ES-I3 (cell line): ENCODE results near the gene VASP.

Source experiments
- H3K36me3 ChIP-seq: 2 replicates; pipeline ENCODE4 v1.6.1; 2013; ENCODE audit warnings: mild to moderate bottlenecking, low read length, control low read depth, moderate library complexity; ENCODE audit not compliant: insufficient read depth
- H3K4me1 ChIP-seq: 2 replicates; pipeline ENCODE4 v1.6.1; 2013; ENCODE audit warnings: mild to moderate bottlenecking, control low read depth, low read length; ENCODE audit not compliant: insufficient read depth
- H3K9ac ChIP-seq: 2 replicates; pipeline ENCODE4 v1.6.1; 2013; ENCODE audit warnings: low read depth, mild to moderate bottlenecking, low read length, moderate library complexity
- H3K9me3 ChIP-seq: 2 replicates; pipeline ENCODE4 v1.6.1; 2013; ENCODE audit warnings: mild to moderate bottlenecking, low read length, moderate library complexity; ENCODE audit not compliant: control insufficient read depth, insufficient read depth

The VASP gene

DNA sequence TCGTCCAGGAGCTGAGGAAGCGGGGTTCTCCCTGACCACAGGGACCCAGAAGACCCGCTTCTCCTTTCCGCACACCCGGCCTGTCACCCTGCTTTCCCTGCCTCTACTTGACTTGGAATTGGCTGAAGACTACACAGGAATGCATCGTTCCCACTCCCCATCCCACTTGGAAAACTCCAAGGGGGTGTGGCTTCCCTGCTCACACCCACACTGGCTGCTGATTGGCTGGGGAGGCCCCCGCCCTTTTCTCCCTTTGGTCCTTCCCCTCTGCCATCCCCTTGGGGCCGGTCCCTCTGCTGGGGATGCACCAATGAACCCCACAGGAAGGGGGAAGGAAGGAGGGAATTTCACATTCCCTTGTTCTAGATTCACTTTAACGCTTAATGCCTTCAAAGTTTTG is 18.9 kb downstream of the VASP start:
- H3K9me3 ChIP-seq, result no peaks in the 10 kb centered on the region
- peaks cover 15% of the 10 kb centered on the region for H3K36me3 ChIP-seq
- peaks cover 6% of the 10 kb centered on the region; the same call in 1 of the 2 replicates for H3K4me1 ChIP-seq
- H3K9ac ChIP-seq, result no peak overlapping the region

GRCh38 chr19:45526971-45527370 is 19.7 kb downstream of the VASP start:
- Histone ChIP-seq H3K36me3 (peaks cover 15% of the 10 kb centered on the region), H3K9me3 (peaks cover 2% of the 10 kb centered on the region; the same call in 1 of the 2 replicates), H3K4me1 (peaks cover 6% of the 10 kb centered on the region; the same call in 1 of the 2 replicates), H3K9ac (no peak overlapping the region)

- Histone ChIP-seq H3K4me1 (peaks cover 6% of the 10 kb centered on the region; the same call in 1 of the 2 replicates), H3K36me3 (peaks cover 15% of the 10 kb centered on the region), H3K9me3 (peaks cover 4% of the 10 kb centered on the region; the same call in 1 of the 2 replicates), H3K9ac (peak overlapping the region; percentile 45; the same call in 1 of the 2 replicates)
Observed at GRCh38 chr19:45527731-45528130, 20.5 kb downstream of the VASP start.

GRCh38 chr19:45528149-45528743 is 21.0 kb downstream of the VASP start:
- H3K9ac ChIP-seq, result peak overlapping the region; percentile 45; the same call in 1 of the 2 replicates

DNA sequence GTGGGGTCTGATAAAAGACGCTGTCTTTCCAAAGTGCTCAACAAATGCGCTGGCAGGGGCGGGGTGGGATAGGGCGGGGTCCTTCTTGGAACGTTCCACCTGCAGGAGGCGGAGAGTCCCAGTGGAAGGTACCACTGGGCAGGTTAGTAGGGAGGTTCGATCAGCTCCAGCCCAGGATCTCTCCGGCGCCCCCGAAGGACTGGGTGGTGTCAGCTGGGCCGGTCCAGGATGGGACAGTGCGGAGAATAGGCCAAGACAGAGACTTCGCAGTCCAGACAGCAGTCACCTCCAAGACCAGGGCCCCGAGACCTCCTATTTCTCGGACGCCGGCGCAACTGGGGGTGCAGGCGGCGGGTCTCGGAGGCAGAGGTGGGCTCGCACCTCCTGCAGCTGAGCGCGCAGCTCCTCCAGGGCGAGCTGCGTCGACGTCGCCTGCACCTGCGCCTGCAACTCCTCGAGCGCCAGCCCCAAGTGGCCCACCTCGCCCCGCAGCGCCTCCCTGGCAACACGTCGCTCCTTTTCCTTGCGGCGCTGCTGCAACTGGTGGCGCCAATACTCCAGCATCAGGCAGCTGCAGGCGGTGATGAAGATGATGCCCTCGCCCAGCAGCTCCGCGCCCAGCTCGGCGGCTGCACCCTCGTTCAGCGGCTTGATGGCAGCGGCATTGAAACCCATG is 21.6 kb downstream of the VASP start:
- H3K9me3 ChIP-seq, result peaks cover 4% of the 10 kb centered on the region; the same call in 1 of the 2 replicates
- peaks cover 6% of the 10 kb centered on the region; the same call in 1 of the 2 replicates for H3K4me1 ChIP-seq
- H3K9ac ChIP-seq, result peak overlapping the region; percentile 45; the same call in 1 of the 2 replicates
- peaks cover 14% of the 10 kb centered on the region for H3K36me3 ChIP-seq

More at GRCh38 chr19:45528149-45528743, 21.0 kb downstream of the VASP start:
- Histone ChIP-seq H3K4me1 (peaks cover 6% of the 10 kb centered on the region; the same call in 1 of the 2 replicates), H3K36me3 (peaks cover 15% of the 10 kb centered on the region), H3K9me3 (peaks cover 4% of the 10 kb centered on the region; the same call in 1 of the 2 replicates)

DNA sequence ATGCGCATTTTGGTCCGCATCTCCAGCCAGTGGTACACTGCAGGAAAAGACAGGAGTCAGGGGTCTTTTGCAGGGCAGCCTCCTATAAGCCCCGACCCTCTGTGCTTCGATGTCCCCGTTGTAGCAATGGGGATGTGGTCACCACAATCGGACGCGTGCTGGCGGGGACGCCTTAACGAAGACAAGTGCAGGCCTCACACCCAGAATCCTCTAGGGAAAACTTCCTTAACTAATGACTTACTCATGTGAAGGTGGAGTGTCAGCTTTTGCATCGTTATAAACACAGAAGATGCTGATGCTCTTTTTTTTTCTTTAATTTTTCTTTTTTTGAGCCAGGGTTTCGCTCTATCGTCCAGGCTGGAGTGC is 22.1 kb downstream of the VASP start:
- Histone ChIP-seq H3K9ac (peak overlapping the region; percentile 45; the same call in 1 of the 2 replicates), H3K9me3 (peaks cover 4% of the 10 kb centered on the region; the same call in 1 of the 2 replicates), H3K36me3 (peaks cover 9% of the 10 kb centered on the region), H3K4me1 (peaks cover 6% of the 10 kb centered on the region; the same call in 1 of the 2 replicates)

DNA sequence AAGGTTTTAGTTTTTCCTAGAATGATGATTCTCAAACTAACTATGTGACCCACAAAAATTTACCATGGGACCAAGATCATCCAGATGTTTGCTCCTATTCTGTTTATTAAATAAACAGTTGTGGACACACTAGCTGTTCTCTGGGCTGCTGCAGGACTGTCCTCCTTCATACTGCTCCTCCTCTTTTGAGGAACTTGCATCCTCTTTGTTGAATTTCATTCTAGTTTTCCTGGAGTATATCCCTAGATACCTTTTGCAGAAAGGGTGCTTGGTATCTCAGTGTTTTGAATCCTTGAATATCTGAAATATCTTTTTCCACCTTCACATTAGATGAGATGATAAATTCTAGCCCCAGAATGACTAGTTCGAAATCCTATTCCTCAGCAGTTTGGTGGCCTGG is 24.1 kb downstream of the VASP start:
- no peaks in the 10 kb centered on the region for H3K36me3 ChIP-seq
- peaks cover 4% of the 10 kb centered on the region; the same call in 1 of the 2 replicates for H3K9me3 ChIP-seq
- peaks cover 6% of the 10 kb centered on the region; the same call in 1 of the 2 replicates for H3K4me1 ChIP-seq
- H3K9ac ChIP-seq, result no peak overlapping the region

- no peak overlapping the region for H3K9ac ChIP-seq
- H3K36me3 ChIP-seq, result no peaks in the 10 kb centered on the region
- no peaks in the 10 kb centered on the region for H3K4me1 ChIP-seq
- H3K9me3 ChIP-seq, result no peaks in the 10 kb centered on the region
Observed at GRCh38 chr19:45539459-45539858, 32.2 kb downstream of the VASP start.

DNA sequence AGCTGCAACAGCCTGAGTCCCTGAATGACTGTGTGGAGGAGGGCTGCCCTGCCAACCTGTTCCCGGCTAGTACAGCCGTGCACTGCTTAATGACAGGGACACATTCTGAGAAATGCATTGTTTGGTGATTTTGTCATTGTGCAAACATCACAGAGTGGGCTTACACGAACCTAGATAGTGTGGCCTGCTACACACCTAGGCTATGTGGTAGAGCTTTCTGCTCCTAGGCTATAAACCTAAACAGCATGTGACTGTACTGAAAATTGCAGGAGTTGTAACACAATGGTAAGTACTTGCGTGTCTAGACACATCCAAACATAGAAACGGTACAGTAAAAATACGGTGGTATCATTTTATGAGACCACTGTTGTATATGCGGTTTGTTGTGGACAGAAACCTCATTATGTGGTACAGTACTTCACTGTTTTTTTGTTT is 35.0 kb downstream of the VASP start:
- no peaks in the 10 kb centered on the region for H3K4me1 ChIP-seq
- no peaks in the 10 kb centered on the region for H3K36me3 ChIP-seq
- no peak overlapping the region for H3K9ac ChIP-seq
- H3K9me3 ChIP-seq, result no peaks in the 10 kb centered on the region

DNA sequence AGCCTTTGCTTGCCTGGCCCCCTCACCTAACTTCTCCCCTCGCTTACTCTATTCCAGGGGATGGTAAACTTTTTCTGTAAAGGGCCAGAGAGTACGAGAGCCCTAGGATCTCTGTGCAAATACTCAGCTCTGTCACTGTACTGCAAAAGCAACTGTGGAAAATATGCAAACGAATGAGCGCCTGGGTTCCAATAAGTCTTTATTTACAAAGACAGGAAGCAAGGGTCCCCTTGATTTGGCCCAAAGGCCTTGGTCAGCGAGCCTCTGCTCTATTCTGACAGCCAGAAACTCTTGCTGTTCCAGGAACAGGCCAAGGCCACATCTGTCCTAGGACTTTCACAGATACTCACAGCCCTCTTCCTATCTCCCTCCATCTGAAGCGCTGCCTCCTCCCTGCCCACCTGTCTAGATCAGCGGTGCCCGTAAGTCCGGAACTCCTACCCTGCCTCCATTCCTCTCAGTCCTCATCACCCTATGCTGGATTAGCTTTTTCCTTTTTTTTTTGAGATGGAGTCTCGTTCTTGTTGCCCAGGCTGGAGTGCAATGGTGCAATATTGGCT is 40.0 kb downstream of the VASP start:
- Histone ChIP-seq H3K4me1 (no peaks in the 10 kb centered on the region; the same call in 1 of the 2 replicates), H3K36me3 (no peaks in the 10 kb centered on the region), H3K9me3 (no peaks in the 10 kb centered on the region), H3K9ac (no peak overlapping the region)

DNA sequence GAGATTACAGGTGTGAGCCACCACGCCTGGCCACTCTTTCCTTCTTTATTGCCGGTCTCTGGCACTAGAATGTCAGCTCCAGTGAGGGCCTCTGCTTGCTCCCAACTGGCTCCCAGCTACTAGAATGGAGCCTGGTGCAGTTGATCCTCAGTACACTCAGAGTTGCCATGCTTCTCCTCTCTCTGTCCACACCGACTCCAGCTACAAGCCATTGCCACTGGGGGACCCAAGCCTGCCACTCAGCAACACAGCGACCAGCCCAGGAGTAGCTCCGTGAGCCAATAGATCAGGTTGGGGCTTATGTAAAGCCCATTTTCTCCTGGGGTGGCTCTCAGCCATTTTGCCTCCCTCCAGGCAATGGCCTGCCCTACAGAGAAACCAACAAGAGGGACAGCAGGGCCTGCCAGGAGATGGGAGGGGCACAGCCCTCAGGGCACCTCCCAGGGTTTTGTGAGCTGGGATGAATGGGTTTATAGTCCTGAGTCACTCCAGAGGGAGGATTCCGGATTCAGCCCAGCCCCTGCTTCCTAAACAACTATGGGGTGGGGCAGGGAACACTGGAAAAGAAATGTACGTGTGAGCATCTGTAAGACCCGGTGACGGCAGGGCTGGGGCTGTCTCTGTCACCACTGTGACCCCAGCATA is 40.8 kb downstream of the VASP start:
- H3K36me3 ChIP-seq, result no peaks in the 10 kb centered on the region
- H3K9ac ChIP-seq, result no peak overlapping the region
- H3K9me3 ChIP-seq, result no peaks in the 10 kb centered on the region
- H3K4me1 ChIP-seq, result no peaks in the 10 kb centered on the region; the same call in 1 of the 2 replicates

DNA sequence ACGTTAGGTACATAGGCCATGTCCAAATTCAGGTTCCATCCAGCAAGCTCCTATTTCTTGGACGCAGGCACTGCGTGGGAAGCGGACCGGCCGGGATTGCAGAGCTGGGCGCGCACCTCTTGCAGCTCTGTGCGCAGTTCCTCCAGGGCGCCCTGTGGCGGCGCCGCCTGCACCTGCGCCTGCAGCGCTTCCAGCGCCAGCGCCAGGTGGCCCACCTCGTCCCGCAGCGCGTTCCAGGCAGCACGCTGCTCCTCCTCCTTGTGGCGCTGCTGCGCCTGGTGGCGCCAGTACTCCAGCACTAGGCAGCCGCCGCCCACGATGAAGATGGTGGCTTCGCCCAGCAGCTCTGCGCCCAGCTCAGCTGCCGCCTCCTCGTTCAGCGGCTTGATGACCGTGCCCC is 46.2 kb downstream of the VASP start:
- Histone ChIP-seq H3K4me1 (no peaks in the 10 kb centered on the region; the same call in 1 of the 2 replicates), H3K36me3 (no peaks in the 10 kb centered on the region), H3K9ac (peak overlapping the region; percentile 24; the same call in 1 of the 2 replicates), H3K9me3 (no peaks in the 10 kb centered on the region)

- no peak overlapping the region for H3K9ac ChIP-seq
- no peaks in the 10 kb centered on the region for H3K36me3 ChIP-seq
- H3K9me3 ChIP-seq, result no peaks in the 10 kb centered on the region
- no peaks in the 10 kb centered on the region; the same call in 1 of the 2 replicates for H3K4me1 ChIP-seq
Observed at GRCh38 chr19:45554481-45554880, 47.2 kb downstream of the VASP start.

DNA sequence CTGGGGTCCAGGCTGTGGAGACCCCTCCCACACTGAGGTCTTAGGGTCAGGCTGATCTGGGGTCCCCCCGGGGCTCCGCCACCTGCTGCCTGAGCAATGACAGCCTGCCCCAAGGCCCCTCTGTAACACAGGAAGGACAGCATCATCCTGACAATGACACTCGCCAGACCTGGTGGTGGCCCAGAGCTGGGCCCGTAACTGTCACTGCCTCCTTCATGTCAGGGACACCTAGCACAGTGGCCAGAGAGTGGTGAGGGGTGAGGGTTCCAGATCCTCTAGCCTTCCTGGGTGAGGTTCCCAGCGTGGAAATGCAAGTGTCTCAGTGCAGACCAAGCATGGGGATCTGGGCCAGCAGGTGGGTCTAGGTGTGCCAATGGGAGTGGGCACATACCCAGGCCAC is 49.6 kb downstream of the VASP start:
- H3K9me3 ChIP-seq, result no peaks in the 10 kb centered on the region
- no peaks in the 10 kb centered on the region for H3K36me3 ChIP-seq
- no peaks in the 10 kb centered on the region; the same call in 1 of the 2 replicates for H3K4me1 ChIP-seq
- H3K9ac ChIP-seq, result no peak overlapping the region
